HG03575 (cell line): ENCODE data around the gene TRIM36.

ENCODE experiments used
- ATAC-seq: cut with Tn5 transposase; IDR thresholded peaks from one replicate; pipeline ENCODE4 v1.9.1; 2021; ENCODE audit not compliant: unreplicated experiment, insufficient number of reproducible peaks, low FRiP score; ENCODE audit errors: extremely low read depth

The TRIM36 gene

DNA sequence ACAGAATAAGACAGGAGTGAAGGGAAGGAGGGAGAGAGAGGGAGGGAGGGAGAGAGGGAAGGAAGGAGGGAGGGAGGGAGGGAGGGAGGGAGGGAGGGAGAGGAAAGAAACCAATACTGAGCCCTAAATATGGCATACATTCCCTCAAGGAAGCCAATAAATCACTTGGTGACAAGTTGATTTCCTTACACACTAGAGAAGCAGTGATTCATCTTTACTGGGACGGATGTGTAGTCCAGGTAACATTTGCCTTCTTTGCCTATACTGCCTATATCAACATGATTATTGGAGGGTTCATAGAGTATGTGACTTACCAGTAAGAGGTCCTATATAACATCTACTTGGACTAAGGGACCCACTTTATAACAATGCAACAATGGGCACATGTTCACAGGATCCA lies 83.2 kb downstream of the TRIM36 start:
- no peak for ATAC-seq

DNA sequence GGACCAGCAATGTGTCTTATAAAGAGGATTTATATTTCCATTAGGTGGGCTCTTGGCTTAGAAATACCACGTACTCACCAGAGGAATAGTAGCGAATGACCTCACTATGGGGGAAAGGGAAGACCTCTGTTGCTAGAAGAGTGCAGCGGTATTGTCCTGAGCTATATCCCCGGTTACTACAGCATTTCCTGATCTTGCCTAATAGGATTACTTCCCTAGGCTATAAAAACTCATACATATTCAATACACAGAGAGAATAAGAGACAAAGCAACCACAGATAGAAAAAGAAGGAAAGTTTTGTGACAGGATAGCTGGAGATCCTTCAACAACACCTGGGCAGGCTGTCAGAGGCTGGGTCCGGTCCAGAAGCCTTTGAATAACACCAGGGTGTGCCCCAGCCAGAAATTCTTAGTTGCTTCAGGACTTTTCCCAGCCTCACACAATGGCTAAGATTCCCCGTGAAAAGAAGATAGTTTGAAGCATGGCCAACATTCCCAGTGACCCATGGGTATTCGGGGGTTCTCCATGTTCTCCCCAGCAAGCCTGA lies 85.4 kb downstream of the TRIM36 start:
- ATAC-seq: no peak

DNA sequence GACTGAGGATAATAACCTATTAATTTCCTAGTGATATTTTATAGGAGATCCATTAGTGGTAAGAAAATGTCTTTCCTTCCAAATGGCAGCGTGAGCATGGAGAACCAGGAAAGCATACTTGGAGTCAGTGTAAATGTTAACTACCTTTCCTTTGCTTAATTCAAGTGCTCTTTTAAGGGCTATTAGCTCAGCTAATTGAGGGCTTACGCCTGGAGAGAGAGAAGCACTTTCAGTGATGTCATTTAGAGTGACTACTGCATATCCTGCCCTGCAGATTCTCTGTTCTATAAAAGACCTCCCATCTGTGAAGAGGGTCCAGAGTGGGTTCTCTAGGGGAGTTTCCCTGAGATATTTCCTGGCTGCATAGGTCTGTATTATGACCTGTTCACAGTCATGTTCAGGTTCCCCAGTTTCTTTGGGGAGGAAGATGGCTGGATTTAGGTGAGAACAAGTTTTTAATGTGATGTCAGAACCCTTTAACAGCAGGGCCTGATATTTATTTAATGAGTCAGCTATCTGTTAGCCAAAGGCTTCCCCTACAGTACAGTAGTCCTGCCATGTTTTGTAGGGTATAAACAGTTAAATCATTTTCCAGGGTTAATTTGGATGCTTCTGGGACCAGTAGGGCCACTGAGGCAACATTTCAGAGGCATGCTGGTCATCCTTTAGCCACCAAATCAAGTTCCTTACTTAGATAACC lies 89.6 kb downstream of the TRIM36 start:
- ATAC-seq: no peak
